Measurements from ENCODE around the gene C20orf173.

- TF ChIP-seq POLR2AphosphoS5 (IDR thresholded peaks at IDR 0.05) (no peak), CTCF (IDR thresholded peaks at IDR 0.05 in 8 of 11, conservative IDR thresholded peaks at IDR 0.05 in 3 of 11) (peak in 2 of 11 experiments; percentile 20 to 34)
Observed at GRCh38 chr20:35561268-35561667, 31.8 kb upstream of the C20orf173 start.

Measured in spleen (tissue), 7 donors.